Colonic mucosa (tissue), 4 donors: ENCODE measurements around the gene PCNX2. TPM values are rescaled to one million over a fixed set of nuclear protein-coding genes. Genes with fewer than 3 reads are reported as not detected.

Source experiments
- DNase-seq: peaks from one replicate; pipeline ENCODE4 v3.0.0-alpha.2; 2020
- H3K27ac ChIP-seq: fragments of 200-600 bp; one replicate; pipeline ENCODE4 v1.8.0; 2021
- H3K27me3 ChIP-seq: fragments of 200-600 bp; one replicate; pipeline ENCODE4 v1.8.0; 2021
- H3K36me3 ChIP-seq: fragments of 200-600 bp; one replicate; pipeline ENCODE4 v1.8.0; 2021
- H3K4me1 ChIP-seq: fragments of 200-600 bp; one replicate; pipeline ENCODE4 v1.8.0; 2021; ENCODE audit warnings: mild to moderate bottlenecking
- H3K4me3 ChIP-seq: fragments of 200-600 bp; one replicate; pipeline ENCODE4 v1.8.0; 2021
- H3K9ac ChIP-seq, 2 donors: one replicate each; pipeline ENCODE4 v1.7.0; 2013; ENCODE audit warnings: control low read depth in 2 of 2, low read depth in 2 of 2, low read length in 2 of 2
- H3K9me3 ChIP-seq: fragments of 200-600 bp; one replicate; pipeline ENCODE4 v1.8.0; 2021
- CTCF ChIP-seq: fragments of 200-600 bp; IDR thresholded peaks from one replicate; pipeline ENCODE4 v1.8.0; 2022; ENCODE audit warnings: antibody characterized with exemption, mild to moderate bottlenecking
- intact Hi-C: fragments of 100-400 bp; cut with DNase I; formaldehyde crosslinking; loops from one replicate; pipeline ENCODE4 v1.14.1; 2022
- total RNA-seq, 2 donors: library from RNA; stranded (reverse); fragmentation: NEBNext Ultra II Directional in 1 of 2; extraction: Animal tissue kit (Norgen Biotek cat#: 25700) in 1 of 2; gene quantifications; one replicate each; pipeline ENCODE4 v1.2.1, GENCODE V29; 2021
- donor health status: healthy.
- donor health status: DM: no; HTN: no; CAD: no.
- donor health status: DM: no; HTN: no; CAD: no.

The PCNX2 gene
- total RNA-seq, 2 donors from 2014 or later = 5.4 to 6.7 TPM

GRCh38 chr1:233031521-233031920, 264.0 kb downstream of the PCNX2 start:
- Histone ChIP-seq H3K4me1 (no peaks in the 10 kb centered on the region), H3K27me3 (no peaks in the 10 kb centered on the region), H3K4me3 (no peak overlapping the region), H3K36me3 (no peaks in the 10 kb centered on the region), H3K27ac (no peak overlapping the region), H3K9ac (no peak overlapping the region), H3K9me3 (no peaks in the 10 kb centered on the region)
- intact Hi-C loops = no loop called here
- TF ChIP-seq CTCF = no peak
- no peak for DNase-seq

- Histone ChIP-seq H3K4me3 (no peak overlapping the region), H3K27ac (no peak overlapping the region), H3K9me3 (no peaks in the 10 kb centered on the region), H3K36me3 (no peaks in the 10 kb centered on the region), H3K9ac (no peak overlapping the region), H3K27me3 (no peaks in the 10 kb centered on the region), H3K4me1 (no peaks in the 10 kb centered on the region)
- TF ChIP-seq CTCF = no peak
- DNase-seq = no peak
- intact Hi-C loops = loop anchor here (10.0 kb wide), 1 partner anchor 208 kb away; no protein-coding TSS in a partner anchor
Measured at GRCh38 chr1:233027046-233027445, 268.5 kb downstream of the PCNX2 start.

GRCh38 chr1:233025567-233025966, 270.0 kb downstream of the PCNX2 start:
- H3K9me3 ChIP-seq = no peaks in the 10 kb centered on the region
- intact Hi-C loops = loop anchor here (2.0 to 10.0 kb wide), 2 partner anchors 209 to 395 kb away; partner anchors contain the start of gene SIPA1L2
- no peak for TF ChIP-seq CTCF
- no peaks in the 10 kb centered on the region for H3K36me3 ChIP-seq
- no peaks in the 10 kb centered on the region for H3K27me3 ChIP-seq
- H3K9ac ChIP-seq = no peak overlapping the region
- no peaks in the 10 kb centered on the region for H3K4me1 ChIP-seq
- no peak overlapping the region for H3K27ac ChIP-seq
- no peak overlapping the region for H3K4me3 ChIP-seq
- DNase-seq = no peak

- peak; percentile 77 for DNase-seq
- H3K9ac ChIP-seq = no peak overlapping the region
- no peak overlapping the region for H3K27ac ChIP-seq
- H3K4me1 ChIP-seq = no peaks in the 10 kb centered on the region
- intact Hi-C loops = loop anchor here (2.0 to 10.0 kb wide), 2 partner anchors 210 to 394 kb away; partner anchors contain the start of gene SIPA1L2
- H3K36me3 ChIP-seq = no peaks in the 10 kb centered on the region
- no peaks in the 10 kb centered on the region for H3K27me3 ChIP-seq
- peak; percentile 50 for TF ChIP-seq CTCF
- H3K9me3 ChIP-seq = no peaks in the 10 kb centered on the region
- H3K4me3 ChIP-seq = no peak overlapping the region
Measured at GRCh38 chr1:233025157-233025556, 270.4 kb downstream of the PCNX2 start.

- DNase-seq = no peak
- Histone ChIP-seq H3K9me3 (no peaks in the 10 kb centered on the region), H3K9ac (no peak overlapping the region), H3K4me1 (no peaks in the 10 kb centered on the region), H3K27ac (no peak overlapping the region), H3K36me3 (no peaks in the 10 kb centered on the region), H3K4me3 (no peak overlapping the region), H3K27me3 (no peaks in the 10 kb centered on the region)
- no peak for TF ChIP-seq CTCF
- intact Hi-C loops = loop anchor here (2.0 to 10.0 kb wide), 2 partner anchors 211 to 393 kb away; partner anchors contain the start of gene SIPA1L2
Measured at GRCh38 chr1:233024199-233024598, 271.3 kb downstream of the PCNX2 start.
